Measurements from ENCODE around the gene GPATCH4.

GPATCH4 gene

GRCh38 chr1:156574039-156574633, 27.1 kb downstream of the GPATCH4 start:
- no peak for TF ChIP-seq SIN3A (IDR thresholded peaks at IDR 0.05; ENCODE audit: borderline replicate concordance, insufficient read depth, low read length)
- TF ChIP-seq, protein P1, sequence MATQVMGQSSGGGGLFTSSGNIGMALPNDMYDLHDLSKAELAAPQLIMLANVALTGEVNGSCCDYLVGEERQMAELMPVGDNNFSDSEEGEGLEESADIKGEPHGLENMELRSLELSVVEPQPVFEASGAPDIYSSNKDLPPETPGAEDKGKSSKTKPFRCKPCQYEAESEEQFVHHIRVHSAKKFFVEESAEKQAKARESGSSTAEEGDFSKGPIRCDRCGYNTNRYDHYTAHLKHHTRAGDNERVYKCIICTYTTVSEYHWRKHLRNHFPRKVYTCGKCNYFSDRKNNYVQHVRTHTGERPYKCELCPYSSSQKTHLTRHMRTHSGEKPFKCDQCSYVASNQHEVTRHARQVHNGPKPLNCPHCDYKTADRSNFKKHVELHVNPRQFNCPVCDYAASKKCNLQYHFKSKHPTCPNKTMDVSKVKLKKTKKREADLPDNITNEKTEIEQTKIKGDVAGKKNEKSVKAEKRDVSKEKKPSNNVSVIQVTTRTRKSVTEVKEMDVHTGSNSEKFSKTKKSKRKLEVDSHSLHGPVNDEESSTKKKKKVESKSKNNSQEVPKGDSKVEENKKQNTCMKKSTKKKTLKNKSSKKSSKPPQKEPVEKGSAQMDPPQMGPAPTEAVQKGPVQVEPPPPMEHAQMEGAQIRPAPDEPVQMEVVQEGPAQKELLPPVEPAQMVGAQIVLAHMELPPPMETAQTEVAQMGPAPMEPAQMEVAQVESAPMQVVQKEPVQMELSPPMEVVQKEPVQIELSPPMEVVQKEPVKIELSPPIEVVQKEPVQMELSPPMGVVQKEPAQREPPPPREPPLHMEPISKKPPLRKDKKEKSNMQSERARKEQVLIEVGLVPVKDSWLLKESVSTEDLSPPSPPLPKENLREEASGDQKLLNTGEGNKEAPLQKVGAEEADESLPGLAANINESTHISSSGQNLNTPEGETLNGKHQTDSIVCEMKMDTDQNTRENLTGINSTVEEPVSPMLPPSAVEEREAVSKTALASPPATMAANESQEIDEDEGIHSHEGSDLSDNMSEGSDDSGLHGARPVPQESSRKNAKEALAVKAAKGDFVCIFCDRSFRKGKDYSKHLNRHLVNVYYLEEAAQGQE (IDR thresholded peaks at IDR 0.05; ENCODE audit: insufficient read depth in 1 of 2, low read depth in 2 of 2, low read length in 2 of 2) = no peak
- TF ChIP-seq POLR2AphosphoS5 (IDR thresholded peaks at IDR 0.05; ENCODE audit: low read depth, low read length) = no peak
- TF ChIP-seq TAF1 (IDR thresholded peaks at IDR 0.05; ENCODE audit: borderline replicate concordance, insufficient read depth, low read length) = no peak
- TF ChIP-seq FOXP2 (optimal IDR thresholded peaks at IDR 0.05; ENCODE audit: borderline replicate concordance, extremely low read depth, extremely low read length, insufficient read depth) = no peak

GRCh38 chr1:156572663-156573018, 28.6 kb downstream of the GPATCH4 start:
- no peak for TF ChIP-seq POLR2AphosphoS5 (IDR thresholded peaks at IDR 0.05; ENCODE audit: low read depth, low read length)
- TF ChIP-seq FOXP2 (optimal IDR thresholded peaks at IDR 0.05; ENCODE audit: borderline replicate concordance, extremely low read depth, extremely low read length, insufficient read depth) = no peak
- TF ChIP-seq, protein P1 (IDR thresholded peaks at IDR 0.05; ENCODE audit: insufficient read depth in 1 of 2, low read depth in 2 of 2, low read length in 2 of 2) = no peak
- TF ChIP-seq TAF1 (IDR thresholded peaks at IDR 0.05; ENCODE audit: borderline replicate concordance, insufficient read depth, low read length) = no peak
- no peak for TF ChIP-seq SIN3A (IDR thresholded peaks at IDR 0.05; ENCODE audit: borderline replicate concordance, insufficient read depth, low read length)

- TF ChIP-seq, protein P1 (IDR thresholded peaks at IDR 0.05; ENCODE audit: insufficient read depth in 1 of 2, low read depth in 2 of 2, low read length in 2 of 2) = no peak
- TF ChIP-seq SIN3A (IDR thresholded peaks at IDR 0.05; ENCODE audit: borderline replicate concordance, insufficient read depth, low read length) = peak; percentile 99
Observed at GRCh38 chr1:156571919-156572662, 29.2 kb downstream of the GPATCH4 start, which contains the start of gene IQGAP3. Gene IQGAP3 (minus strand): TSS chr1:156572565. CDS start chr1:156572529, 36 bp downstream.

DNA sequence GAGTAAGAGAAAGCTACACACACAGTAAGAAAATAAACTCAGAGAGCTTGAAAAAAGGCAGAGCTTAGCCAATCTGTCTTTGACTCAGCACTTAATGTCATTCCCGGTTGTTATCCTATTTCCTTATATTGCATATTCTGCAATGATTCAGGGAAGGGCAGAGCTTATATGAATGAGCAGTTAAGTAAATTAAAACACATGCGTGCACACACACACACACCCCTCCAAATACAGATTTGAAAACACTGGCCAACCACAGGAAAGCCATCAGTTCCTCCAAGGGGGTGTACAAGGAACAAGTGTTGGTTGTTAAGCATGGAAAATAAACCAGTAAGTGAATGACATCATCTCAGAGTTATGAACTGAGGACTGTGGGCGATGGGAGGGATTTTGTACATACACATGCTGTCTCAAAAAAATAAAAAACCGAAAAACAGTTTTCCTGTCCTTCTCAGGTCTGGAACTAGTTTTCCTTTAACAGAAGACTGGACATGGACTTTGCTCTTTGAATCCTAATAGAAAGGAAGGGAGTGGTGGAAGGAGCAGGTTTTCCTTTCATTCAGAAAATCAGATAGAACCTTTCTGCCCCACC, 29.9 kb downstream of the GPATCH4 start:
- TF ChIP-seq FOXP2 (optimal IDR thresholded peaks at IDR 0.05; ENCODE audit: borderline replicate concordance, extremely low read depth, extremely low read length, insufficient read depth) (no peak), TAF1 (IDR thresholded peaks at IDR 0.05; ENCODE audit: borderline replicate concordance, insufficient read depth, low read length) (no peak), SIN3A (IDR thresholded peaks at IDR 0.05; ENCODE audit: borderline replicate concordance, insufficient read depth, low read length) (no peak), POLR2AphosphoS5 (IDR thresholded peaks at IDR 0.05; ENCODE audit: low read depth, low read length) (no peak)
- TF ChIP-seq, protein P1 (IDR thresholded peaks at IDR 0.05; ENCODE audit: insufficient read depth in 1 of 2, low read depth in 2 of 2, low read length in 2 of 2) = no peak
